Loucy (cell line): ENCODE measurements around the gene F13A1.

Experiments used
- EZH2phosphoT487 ChIP-seq: fragments of 200-600 bp; IDR thresholded peaks from 2 replicates; pipeline ENCODE4 v1.6.1; 2018; ENCODE audit warnings: antibody characterized with exemption, mild to moderate bottlenecking, moderate library complexity, borderline replicate concordance
- TF ChIP-seq, protein P1 (sequence below): fragments of 200-600 bp; sonication (generic); conservative IDR thresholded peaks from 2 replicates; pipeline ENCODE4 v1.5.1; 2014; ENCODE audit warnings: mild to moderate bottlenecking, antibody characterized with exemption, low read length

DNA sequence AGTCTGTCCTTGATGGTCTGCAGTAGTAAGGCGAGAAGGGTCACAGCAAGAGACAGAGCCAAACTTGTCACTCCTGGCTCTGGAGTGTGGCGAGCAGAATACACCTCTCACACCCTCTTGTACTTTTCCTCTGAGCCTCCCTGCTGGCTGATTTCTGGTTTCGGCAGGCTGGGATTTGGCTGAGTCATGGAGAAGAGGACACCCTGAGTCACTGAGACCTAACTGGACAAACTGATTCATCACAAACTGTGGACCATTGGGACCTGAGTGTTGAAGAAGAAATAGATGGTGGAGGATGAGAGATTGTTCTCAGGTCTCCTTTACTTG lies 101.7 kb downstream of the F13A1 start:
- TF ChIP-seq, protein P1, sequence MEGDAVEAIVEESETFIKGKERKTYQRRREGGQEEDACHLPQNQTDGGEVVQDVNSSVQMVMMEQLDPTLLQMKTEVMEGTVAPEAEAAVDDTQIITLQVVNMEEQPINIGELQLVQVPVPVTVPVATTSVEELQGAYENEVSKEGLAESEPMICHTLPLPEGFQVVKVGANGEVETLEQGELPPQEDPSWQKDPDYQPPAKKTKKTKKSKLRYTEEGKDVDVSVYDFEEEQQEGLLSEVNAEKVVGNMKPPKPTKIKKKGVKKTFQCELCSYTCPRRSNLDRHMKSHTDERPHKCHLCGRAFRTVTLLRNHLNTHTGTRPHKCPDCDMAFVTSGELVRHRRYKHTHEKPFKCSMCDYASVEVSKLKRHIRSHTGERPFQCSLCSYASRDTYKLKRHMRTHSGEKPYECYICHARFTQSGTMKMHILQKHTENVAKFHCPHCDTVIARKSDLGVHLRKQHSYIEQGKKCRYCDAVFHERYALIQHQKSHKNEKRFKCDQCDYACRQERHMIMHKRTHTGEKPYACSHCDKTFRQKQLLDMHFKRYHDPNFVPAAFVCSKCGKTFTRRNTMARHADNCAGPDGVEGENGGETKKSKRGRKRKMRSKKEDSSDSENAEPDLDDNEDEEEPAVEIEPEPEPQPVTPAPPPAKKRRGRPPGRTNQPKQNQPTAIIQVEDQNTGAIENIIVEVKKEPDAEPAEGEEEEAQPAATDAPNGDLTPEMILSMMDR: no peak
- no peak for TF ChIP-seq EZH2phosphoT487
